GM18951 (cell line): ENCODE measurements around the gene ALKBH2.
A peak's percentile ranks its signal among the peaks of the same experiment; 100 is the strongest.
"Not testable (repeated sequence)": the region's sequence is repeated elsewhere in the genome, so short reads cannot be mapped to it uniquely, and the experiment has no call there.

Source experiments
- POLR2A ChIP-seq: IDR thresholded peaks from 4 replicates; pipeline ENCODE4 v1.6.1; 2011; ENCODE audit warnings: mild to moderate bottlenecking; ENCODE audit not compliant: insufficient read length, insufficient read depth; ENCODE audit errors: extremely low read depth
- in situ Hi-C: fragments of 300-500 bp; cut with MboI; formaldehyde crosslinking; loops from one replicate; pipeline ENCODE4 v1.12.0; 2022; ENCODE audit warnings: low sequenced_read_pairs, mixed read lengths, inconsistent platforms; ENCODE audit not compliant: unreplicated experiment

ALKBH2 gene

GRCh38 chr12:109053382-109054123 lies 39.7 kb downstream of the ALKBH2 start:
- in situ Hi-C loops, result loop anchor here (25.0 kb wide), 1 partner anchor 391 kb away; no protein-coding TSS in a partner anchor
- TF ChIP-seq POLR2A, result no peak

- in situ Hi-C loops, result loop anchor here (25.0 kb wide), 1 partner anchor 390 kb away; no protein-coding TSS in a partner anchor
- peak; percentile 25 for TF ChIP-seq POLR2A
Measured at GRCh38 chr12:109052414-109053323, 40.6 kb downstream of the ALKBH2 start, which contains the start of gene USP30. USP30 (plus strand) TSS chr12:109052576; CDS start chr12:109052679, 103 bp downstream.

- no peak for TF ChIP-seq POLR2A
- in situ Hi-C loops, result loop anchor here (25.0 kb wide), 1 partner anchor 390 kb away; no protein-coding TSS in a partner anchor
Measured at GRCh38 chr12:109052097-109052413, 41.2 kb downstream of the ALKBH2 start.

GRCh38 chr12:109049794-109050193 lies 43.5 kb downstream of the ALKBH2 start:
- in situ Hi-C loops, result loop anchor here (25.0 kb wide), 1 partner anchor 387 kb away; no protein-coding TSS in a partner anchor

GRCh38 chr12:109048706-109049105 lies 44.6 kb downstream of the ALKBH2 start:
- in situ Hi-C loops, result not testable (repeated sequence)

- no peak for TF ChIP-seq POLR2A
- in situ Hi-C loops, result no loop called here
Measured at GRCh38 chr12:109047081-109047805, 46.0 kb downstream of the ALKBH2 start.

- no peak for TF ChIP-seq POLR2A
- in situ Hi-C loops, result no loop called here
Measured at GRCh38 chr12:109044241-109044640, 49.0 kb downstream of the ALKBH2 start.
